Adrenal gland (tissue), 5 donors: ENCODE measurements around the gene INTS1.

Source experiments
- CTCF ChIP-seq, 6 experiments: fragments of 450-650 bp in 4 of 6; fragments of 200-600 bp in 2 of 6; sonication (generic) in 1 of 6; IDR thresholded peaks; 1 replicate in 5 of 6; 2 replicates in 1 of 6; pipeline versions ENCODE4 v1.5.1 to v1.8.0; 2016 to 2021; ENCODE audit warnings: antibody characterized with exemption in 6 of 6, mild to moderate bottlenecking in 2 of 6, moderate library complexity in 1 of 6
- POLR2A ChIP-seq, 2 donors: fragments of 450-650 bp; IDR thresholded peaks; one replicate each; pipeline ENCODE4 v1.6.1; 2017; ENCODE audit warnings: antibody characterized with exemption in 2 of 2, mild to moderate bottlenecking in 2 of 2, moderate library complexity in 1 of 2
- donor health status: DM: no; HTN: no; CAD: no.

GRCh38 chr7:1436608-1437007 lies 67.6 kb downstream of the INTS1 start:
- TF ChIP-seq CTCF (IDR thresholded peaks at IDR 0.05) (no peak), POLR2A (IDR thresholded peaks at IDR 0.05) (no peak)
